ENCODE measurements around the gene BTBD9. TPM values are rescaled to one million over a fixed set of nuclear protein-coding genes. Genes with fewer than 3 reads are reported as not detected.

BTBD9 gene
- total RNA-seq, 4 donors from 2014 or later, result 9.2 to 16.3 (median 11.6) TPM

DNA sequence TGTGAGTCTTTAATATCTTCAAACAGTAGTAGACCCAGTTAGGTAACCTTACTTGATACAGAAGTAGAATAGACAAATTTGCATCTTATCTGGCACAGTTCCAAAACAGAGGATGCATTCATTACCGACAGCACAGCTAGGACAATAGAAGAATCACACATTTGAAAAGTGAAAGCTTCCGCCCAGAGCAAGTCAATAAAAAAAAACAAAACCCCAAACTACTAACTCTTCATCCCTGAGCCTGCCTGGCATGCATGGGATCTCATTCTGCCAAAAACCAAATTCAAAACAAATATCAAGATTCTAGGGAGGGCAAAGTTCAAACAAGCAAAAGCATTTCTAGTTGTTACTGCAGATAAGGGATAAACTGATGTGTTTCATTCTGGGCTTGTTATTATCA is 235.4 kb downstream of the BTBD9 start:
- H3K36me3 ChIP-seq, result no peaks in the 10 kb centered on the region
- DNase-seq, result no peak
- H3K9me3 ChIP-seq, result no peaks in the 10 kb centered on the region
- no peak overlapping the region for H3K4me3 ChIP-seq
- intact Hi-C loops (cut with DNase I), result no loop called here
- 14 to 22% methylated on average over 2 of the region's 2 CpGs for WGBS, 2 donors
- peak overlapping the region; percentile 46 to 73 (median 62) for H3K27ac ChIP-seq
- peaks cover 11 to 38% (median 23%) of the 10 kb centered on the region in 3 donors for H3K4me1 ChIP-seq
- TF ChIP-seq POLR2A (IDR thresholded peaks at IDR 0.05) (no peak), CTCF (IDR thresholded peaks at IDR 0.05) (no peak)
- H3K27me3 ChIP-seq, result no peaks in the 10 kb centered on the region

DNA sequence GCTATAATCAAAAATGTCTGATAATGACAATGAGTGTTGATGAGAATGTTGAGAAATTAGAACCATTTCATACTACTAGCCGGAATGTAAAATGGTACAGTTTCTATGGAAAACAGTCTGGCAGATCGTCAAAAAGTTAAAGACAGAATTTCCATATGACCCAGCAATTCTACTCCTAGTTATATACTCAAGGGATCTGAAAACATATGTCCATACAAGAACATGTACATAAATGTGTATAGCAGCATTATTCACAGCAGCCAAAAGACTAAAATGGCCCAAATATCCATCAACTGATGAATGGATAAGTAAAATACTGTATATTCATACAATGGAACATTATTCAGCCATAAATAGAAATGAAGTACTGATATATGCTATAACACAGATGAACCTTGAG is 236.2 kb downstream of the BTBD9 start:
- DNase-seq, result no peak
- Histone ChIP-seq H3K4me3 (no peak overlapping the region), H3K4me1 (peaks cover 11 to 38% (median 23%) of the 10 kb centered on the region in 3 donors), H3K36me3 (no peaks in the 10 kb centered on the region), H3K9me3 (no peaks in the 10 kb centered on the region), H3K27me3 (no peaks in the 10 kb centered on the region), H3K27ac (no peak overlapping the region)
- TF ChIP-seq CTCF (IDR thresholded peaks at IDR 0.05) (no peak), POLR2A (IDR thresholded peaks at IDR 0.05) (no peak)
- WGBS, 2 donors, result 86 to 88% methylated on average over 2 of the region's 2 CpGs
- intact Hi-C loops (cut with DNase I), result no loop called here

DNA sequence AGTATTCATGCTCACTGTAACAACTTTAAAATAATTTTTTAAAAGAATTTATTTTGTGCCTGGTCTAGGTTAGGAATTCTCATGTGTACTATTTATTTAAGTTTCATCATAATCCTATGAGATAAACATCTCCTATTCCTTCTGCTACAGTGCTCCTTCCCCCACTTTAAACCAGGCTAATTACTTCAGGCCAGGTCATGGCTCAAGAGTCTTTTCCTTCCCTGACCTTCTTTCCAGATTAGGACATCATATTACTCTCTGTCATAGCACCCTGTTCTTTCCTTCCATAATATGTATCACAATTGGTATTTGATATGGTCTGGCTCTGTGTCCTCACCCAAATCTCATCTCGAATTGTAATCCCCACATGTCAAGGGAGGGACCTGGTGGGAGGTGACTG is 239.0 kb downstream of the BTBD9 start:
- H3K36me3 ChIP-seq, result no peaks in the 10 kb centered on the region
- TF ChIP-seq CTCF (IDR thresholded peaks at IDR 0.05), result no peak
- H3K9me3 ChIP-seq, result no peaks in the 10 kb centered on the region
- no peaks in the 10 kb centered on the region for H3K27me3 ChIP-seq
- 94 to 100% methylated on average over 1 of the region's 1 CpG for WGBS, 2 donors
- DNase-seq, result no peak
- H3K4me1 ChIP-seq, result peaks cover 11 to 32% (median 13%) of the 10 kb centered on the region in 3 donors
- H3K4me3 ChIP-seq, result no peak overlapping the region
- H3K27ac ChIP-seq, result no peak overlapping the region
- intact Hi-C loops (cut with DNase I), result no loop called here

- Histone ChIP-seq H3K27me3 (no peaks in the 10 kb centered on the region), H3K27ac (no peak overlapping the region), H3K36me3 (no peaks in the 10 kb centered on the region), H3K4me1 (peaks cover 8 to 25% (median 9%) of the 10 kb centered on the region in 3 donors), H3K4me3 (no peak overlapping the region), H3K9me3 (no peaks in the 10 kb centered on the region)
- intact Hi-C loops (cut with DNase I), result no loop called here
- DNase-seq, result no peak
- 91 to 97% methylated on average over 3 of the region's 3 CpGs for WGBS, 2 donors
- TF ChIP-seq CTCF (IDR thresholded peaks at IDR 0.05), result no peak
- TF ChIP-seq POLR2A (IDR thresholded peaks at IDR 0.05), result no peak
Measured at GRCh38 chr6:38400101-38400500, 239.6 kb downstream of the BTBD9 start.

GRCh38 chr6:38396209-38396608 is 243.5 kb downstream of the BTBD9 start:
- Histone ChIP-seq H3K27me3 (no peaks in the 10 kb centered on the region), H3K4me1 (peaks cover 0 to 9% (median 0%) of the 10 kb centered on the region in 3 donors), H3K4me3 (no peak overlapping the region), H3K27ac (peak overlapping the region in 1 of 4 donors; percentile 38), H3K9me3 (no peaks in the 10 kb centered on the region), H3K36me3 (no peaks in the 10 kb centered on the region)
- no peak for DNase-seq
- 60 to 67% methylated on average over 3 of the region's 3 CpGs for WGBS, 2 donors
- TF ChIP-seq CTCF (IDR thresholded peaks at IDR 0.05), result no peak
- TF ChIP-seq POLR2A (IDR thresholded peaks at IDR 0.05), result no peak
- intact Hi-C loops (cut with DNase I), result no loop called here
